Thyroid gland (tissue), 4 donors: ENCODE measurements around the gene PAXX.

ENCODE experiments used
- CTCF ChIP-seq, 6 experiments: fragments of 200-600 bp in 3 of 6; fragments of 450-650 bp in 3 of 6; sonication (generic) in 3 of 6; IDR thresholded peaks; one replicate each; pipeline ENCODE4 v1.5.1; 2016 to 2019; ENCODE audit warnings: antibody characterized with exemption in 6 of 6, mild to moderate bottlenecking in 2 of 6, inconsistent platforms in 1 of 6, moderate library complexity in 1 of 6
- POLR2A ChIP-seq, 2 donors: fragments of 450-650 bp; IDR thresholded peaks; one replicate each; pipeline ENCODE4 v1.6.1; 2017; ENCODE audit warnings: antibody characterized with exemption in 2 of 2, mild to moderate bottlenecking in 2 of 2, moderate library complexity in 1 of 2

DNA sequence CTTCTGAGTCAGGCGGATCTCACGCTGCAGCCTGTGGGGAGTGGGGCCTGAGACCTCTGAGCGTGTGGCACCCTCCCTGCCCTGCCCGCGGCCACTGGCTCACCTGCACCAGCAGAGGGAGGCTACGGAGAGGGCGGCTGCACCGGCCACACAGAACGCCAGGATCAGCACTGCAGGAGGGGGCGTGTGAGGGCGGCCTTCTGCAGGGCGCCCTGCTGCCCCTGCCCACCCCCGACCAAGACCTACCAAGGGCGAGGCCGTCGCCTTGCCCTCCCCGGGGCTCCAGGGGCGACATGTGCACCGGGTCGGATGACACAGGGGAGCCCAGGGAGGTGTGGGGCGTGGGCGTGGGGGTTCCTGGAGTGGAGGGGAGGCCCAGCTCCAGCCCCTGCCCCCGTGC is 48.3 kb downstream of the PAXX start:
- TF ChIP-seq CTCF (IDR thresholded peaks at IDR 0.05): no peak
- no peak for TF ChIP-seq POLR2A (IDR thresholded peaks at IDR 0.05)
